Measurements from ENCODE around the gene IL9R.

DNA sequence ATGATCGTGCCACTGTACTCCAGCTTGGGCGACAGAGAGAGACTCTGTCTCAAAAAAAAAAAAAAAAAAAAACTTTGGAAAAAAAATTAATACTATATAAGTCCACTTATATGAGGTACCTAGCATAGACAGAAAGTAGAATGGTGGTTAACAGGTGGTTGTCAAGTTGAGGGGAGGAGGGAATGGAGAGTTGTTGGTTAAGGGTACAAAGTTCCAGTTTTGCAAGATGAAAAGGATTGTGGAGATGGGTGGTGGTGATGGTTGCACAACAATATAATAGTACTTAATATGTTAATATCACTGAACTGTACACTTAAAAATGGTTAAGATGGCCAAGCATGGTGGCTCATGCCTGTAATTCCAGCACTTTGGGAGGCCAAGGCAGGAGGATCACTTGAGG, 4.1 kb upstream of the IL9R start:
- TF ChIP-seq, protein P1, sequence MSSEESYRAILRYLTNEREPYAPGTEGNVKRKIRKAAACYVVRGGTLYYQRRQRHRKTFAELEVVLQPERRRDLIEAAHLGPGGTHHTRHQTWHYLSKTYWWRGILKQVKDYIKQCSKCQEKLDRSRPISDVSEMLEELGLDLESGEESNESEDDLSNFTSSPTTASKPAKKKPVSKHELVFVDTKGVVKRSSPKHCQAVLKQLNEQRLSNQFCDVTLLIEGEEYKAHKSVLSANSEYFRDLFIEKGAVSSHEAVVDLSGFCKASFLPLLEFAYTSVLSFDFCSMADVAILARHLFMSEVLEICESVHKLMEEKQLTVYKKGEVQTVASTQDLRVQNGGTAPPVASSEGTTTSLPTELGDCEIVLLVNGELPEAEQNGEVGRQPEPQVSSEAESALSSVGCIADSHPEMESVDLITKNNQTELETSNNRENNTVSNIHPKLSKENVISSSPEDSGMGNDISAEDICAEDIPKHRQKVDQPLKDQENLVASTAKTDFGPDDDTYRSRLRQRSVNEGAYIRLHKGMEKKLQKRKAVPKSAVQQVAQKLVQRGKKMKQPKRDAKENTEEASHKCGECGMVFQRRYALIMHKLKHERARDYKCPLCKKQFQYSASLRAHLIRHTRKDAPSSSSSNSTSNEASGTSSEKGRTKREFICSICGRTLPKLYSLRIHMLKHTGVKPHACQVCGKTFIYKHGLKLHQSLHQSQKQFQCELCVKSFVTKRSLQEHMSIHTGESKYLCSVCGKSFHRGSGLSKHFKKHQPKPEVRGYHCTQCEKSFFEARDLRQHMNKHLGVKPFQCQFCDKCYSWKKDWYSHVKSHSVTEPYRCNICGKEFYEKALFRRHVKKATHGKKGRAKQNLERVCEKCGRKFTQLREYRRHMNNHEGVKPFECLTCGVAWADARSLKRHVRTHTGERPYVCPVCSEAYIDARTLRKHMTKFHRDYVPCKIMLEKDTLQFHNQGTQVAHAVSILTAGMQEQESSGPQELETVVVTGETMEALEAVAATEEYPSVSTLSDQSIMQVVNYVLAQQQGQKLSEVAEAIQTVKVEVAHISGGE (tag by site-specific recombination; conservative IDR thresholded peaks at IDR 0.05; ENCODE audit: low read depth): no peak
- no peak for TF ChIP-seq CTCF (tag by site-specific recombination; IDR thresholded peaks at IDR 0.05)
- no peak for TF ChIP-seq ZNF747 (tag by site-specific recombination; IDR thresholded peaks at IDR 0.05)
- TF ChIP-seq, protein P2, sequence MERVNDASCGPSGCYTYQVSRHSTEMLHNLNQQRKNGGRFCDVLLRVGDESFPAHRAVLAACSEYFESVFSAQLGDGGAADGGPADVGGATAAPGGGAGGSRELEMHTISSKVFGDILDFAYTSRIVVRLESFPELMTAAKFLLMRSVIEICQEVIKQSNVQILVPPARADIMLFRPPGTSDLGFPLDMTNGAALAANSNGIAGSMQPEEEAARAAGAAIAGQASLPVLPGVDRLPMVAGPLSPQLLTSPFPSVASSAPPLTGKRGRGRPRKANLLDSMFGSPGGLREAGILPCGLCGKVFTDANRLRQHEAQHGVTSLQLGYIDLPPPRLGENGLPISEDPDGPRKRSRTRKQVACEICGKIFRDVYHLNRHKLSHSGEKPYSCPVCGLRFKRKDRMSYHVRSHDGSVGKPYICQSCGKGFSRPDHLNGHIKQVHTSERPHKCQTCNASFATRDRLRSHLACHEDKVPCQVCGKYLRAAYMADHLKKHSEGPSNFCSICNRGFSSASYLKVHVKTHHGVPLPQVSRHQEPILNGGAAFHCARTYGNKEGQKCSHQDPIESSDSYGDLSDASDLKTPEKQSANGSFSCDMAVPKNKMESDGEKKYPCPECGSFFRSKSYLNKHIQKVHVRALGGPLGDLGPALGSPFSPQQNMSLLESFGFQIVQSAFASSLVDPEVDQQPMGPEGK (tag by site-specific recombination; IDR thresholded peaks at IDR 0.05): no peak
- TF ChIP-seq, protein P3, sequence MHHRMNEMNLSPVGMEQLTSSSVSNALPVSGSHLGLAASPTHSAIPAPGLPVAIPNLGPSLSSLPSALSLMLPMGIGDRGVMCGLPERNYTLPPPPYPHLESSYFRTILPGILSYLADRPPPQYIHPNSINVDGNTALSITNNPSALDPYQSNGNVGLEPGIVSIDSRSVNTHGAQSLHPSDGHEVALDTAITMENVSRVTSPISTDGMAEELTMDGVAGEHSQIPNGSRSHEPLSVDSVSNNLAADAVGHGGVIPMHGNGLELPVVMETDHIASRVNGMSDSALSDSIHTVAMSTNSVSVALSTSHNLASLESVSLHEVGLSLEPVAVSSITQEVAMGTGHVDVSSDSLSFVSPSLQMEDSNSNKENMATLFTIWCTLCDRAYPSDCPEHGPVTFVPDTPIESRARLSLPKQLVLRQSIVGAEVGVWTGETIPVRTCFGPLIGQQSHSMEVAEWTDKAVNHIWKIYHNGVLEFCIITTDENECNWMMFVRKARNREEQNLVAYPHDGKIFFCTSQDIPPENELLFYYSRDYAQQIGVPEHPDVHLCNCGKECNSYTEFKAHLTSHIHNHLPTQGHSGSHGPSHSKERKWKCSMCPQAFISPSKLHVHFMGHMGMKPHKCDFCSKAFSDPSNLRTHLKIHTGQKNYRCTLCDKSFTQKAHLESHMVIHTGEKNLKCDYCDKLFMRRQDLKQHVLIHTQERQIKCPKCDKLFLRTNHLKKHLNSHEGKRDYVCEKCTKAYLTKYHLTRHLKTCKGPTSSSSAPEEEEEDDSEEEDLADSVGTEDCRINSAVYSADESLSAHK (tag by site-specific recombination; IDR thresholded peaks at IDR 0.05): no peak
- TF ChIP-seq PRDM1 (tag by site-specific recombination; IDR thresholded peaks at IDR 0.05): no peak
- TF ChIP-seq ZNF239 (tag by site-specific recombination; IDR thresholded peaks at IDR 0.05): no peak
- TF ChIP-seq GLIS1 (tag by site-specific recombination; IDR thresholded peaks at IDR 0.05): no peak
- TF ChIP-seq ZEB2 (tag by site-specific recombination; IDR thresholded peaks at IDR 0.05): no peak
- no peak for TF ChIP-seq PBX3 (CRISPR knock-in tag; IDR thresholded peaks at IDR 0.05)
- no peak for TF ChIP-seq KLF7 (tag by site-specific recombination; IDR thresholded peaks at IDR 0.05; ENCODE audit: borderline replicate concordance)
- no peak for TF ChIP-seq ZNF335 (tag by site-specific recombination; conservative IDR thresholded peaks at IDR 0.05)
- TF ChIP-seq MZF1 (tag by site-specific recombination; IDR thresholded peaks at IDR 0.05; ENCODE audit: borderline replicate concordance): no peak
- TF ChIP-seq, protein P4, sequence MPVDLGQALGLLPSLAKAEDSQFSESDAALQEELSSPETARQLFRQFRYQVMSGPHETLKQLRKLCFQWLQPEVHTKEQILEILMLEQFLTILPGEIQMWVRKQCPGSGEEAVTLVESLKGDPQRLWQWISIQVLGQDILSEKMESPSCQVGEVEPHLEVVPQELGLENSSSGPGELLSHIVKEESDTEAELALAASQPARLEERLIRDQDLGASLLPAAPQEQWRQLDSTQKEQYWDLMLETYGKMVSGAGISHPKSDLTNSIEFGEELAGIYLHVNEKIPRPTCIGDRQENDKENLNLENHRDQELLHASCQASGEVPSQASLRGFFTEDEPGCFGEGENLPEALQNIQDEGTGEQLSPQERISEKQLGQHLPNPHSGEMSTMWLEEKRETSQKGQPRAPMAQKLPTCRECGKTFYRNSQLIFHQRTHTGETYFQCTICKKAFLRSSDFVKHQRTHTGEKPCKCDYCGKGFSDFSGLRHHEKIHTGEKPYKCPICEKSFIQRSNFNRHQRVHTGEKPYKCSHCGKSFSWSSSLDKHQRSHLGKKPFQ (tag by site-specific recombination; IDR thresholded peaks at IDR 0.05): no peak
